Ramos (cell line): ENCODE data around the gene PARN.
"Not testable (repeated sequence)": the region's sequence is repeated elsewhere in the genome, so short reads cannot be mapped to it uniquely, and the experiment has no call there.

Experiments used
- in situ Hi-C: fragments of 300-500 bp; cut with MboI; formaldehyde crosslinking; loops from one replicate; pipeline ENCODE4 v1.14.3; 2022; ENCODE audit warnings: low sequenced_read_pairs; ENCODE audit not compliant: unreplicated experiment

The PARN gene

GRCh38 chr16:14449334-14449733, 180.7 kb downstream of the PARN start:
- in situ Hi-C loops: no loop called here

DNA sequence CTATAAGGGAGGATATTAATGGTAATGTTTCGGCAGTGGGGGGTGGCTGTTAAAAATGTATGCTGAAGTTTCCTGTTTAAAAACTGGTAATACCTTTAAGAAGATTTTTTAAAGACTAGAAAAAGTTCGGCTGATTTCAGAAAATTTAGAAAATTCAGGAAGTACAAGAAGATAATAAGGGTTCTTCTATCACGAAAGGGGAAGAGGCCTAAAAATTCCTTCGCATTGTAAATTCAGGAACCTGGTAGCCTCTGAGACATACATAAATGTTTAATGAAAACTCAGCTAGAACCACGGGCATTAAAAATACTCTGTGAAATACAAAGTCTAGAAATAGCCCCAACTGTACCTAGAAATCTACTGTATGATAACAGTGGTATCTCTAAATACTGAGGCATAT, 181.2 kb downstream of the PARN start:
- in situ Hi-C loops: no loop called here

DNA sequence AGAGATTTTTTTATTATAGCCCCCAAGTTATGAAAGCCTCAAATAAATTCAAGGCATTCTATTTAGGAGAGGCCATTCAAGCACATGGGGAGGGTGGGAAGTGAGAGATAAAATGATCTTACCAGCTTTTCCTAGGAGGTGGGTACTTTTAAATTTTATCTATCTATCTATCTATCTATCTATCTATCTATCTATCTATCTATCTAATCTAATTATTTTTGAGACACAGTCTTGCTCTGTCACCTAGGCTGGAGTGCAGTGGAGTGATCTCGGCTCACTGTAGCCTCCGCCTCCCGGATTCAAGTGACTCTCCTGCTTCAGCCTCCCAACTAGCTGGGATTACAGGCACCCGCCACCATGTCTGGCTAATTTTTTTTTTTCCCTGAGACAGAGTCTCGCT, 182.3 kb downstream of the PARN start:
- in situ Hi-C loops: no loop called here

GRCh38 chr16:14446796-14447195, 183.3 kb downstream of the PARN start:
- in situ Hi-C loops: no loop called here

- in situ Hi-C loops: no loop called here
These were observed 183.9 kb downstream of the PARN start for GRCh38 chr16:14445937-14446715.

GRCh38 chr16:14444979-14445810, 184.9 kb downstream of the PARN start:
- in situ Hi-C loops: no loop called here

GRCh38 chr16:14441533-14441932, 188.5 kb downstream of the PARN start:
- in situ Hi-C loops: not testable (repeated sequence)

DNA sequence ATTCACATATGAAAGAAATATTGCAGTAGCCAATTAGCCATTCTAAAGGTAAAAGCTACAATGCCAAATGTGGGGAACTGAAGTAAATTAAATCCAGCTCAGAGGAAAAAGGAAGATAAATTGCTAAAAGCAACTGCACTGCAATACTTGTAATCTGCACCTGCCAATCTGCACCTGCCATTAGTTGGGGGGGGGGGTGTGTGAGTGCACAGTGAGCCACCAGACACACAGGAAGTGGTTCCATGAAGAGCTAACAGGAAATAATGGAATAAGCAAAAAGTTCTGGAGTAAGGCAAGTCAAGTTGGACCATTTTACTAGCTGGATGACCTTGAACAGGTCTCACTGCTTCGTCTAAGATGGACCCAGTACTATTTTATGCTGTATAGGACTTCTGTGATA, 191.8 kb downstream of the PARN start:
- in situ Hi-C loops: no loop called here

GRCh38 chr16:14437426-14437825, 192.6 kb downstream of the PARN start:
- in situ Hi-C loops: no loop called here

GRCh38 chr16:14436401-14436955, 193.6 kb downstream of the PARN start:
- in situ Hi-C loops: no loop called here

DNA sequence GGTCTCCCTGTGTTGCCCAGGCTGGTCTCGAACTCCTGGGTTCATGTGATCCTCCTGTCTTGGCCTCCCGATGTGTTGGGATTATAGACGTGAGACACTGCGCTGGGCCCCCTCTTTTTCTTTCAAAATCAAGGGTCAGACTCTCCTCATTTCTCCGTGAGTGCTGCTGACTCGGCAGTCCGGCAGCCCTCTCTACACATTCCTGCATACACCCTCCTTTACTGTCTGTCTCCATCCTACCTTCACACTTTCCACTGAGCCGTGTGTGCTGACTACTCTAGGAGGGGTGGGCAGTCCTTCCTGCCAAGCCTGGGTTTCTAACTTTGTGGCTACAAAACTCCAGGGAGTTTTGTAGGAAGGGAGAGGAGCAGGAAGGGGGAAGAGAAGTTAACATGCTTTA, 195.2 kb downstream of the PARN start:
- in situ Hi-C loops: no loop called here

DNA sequence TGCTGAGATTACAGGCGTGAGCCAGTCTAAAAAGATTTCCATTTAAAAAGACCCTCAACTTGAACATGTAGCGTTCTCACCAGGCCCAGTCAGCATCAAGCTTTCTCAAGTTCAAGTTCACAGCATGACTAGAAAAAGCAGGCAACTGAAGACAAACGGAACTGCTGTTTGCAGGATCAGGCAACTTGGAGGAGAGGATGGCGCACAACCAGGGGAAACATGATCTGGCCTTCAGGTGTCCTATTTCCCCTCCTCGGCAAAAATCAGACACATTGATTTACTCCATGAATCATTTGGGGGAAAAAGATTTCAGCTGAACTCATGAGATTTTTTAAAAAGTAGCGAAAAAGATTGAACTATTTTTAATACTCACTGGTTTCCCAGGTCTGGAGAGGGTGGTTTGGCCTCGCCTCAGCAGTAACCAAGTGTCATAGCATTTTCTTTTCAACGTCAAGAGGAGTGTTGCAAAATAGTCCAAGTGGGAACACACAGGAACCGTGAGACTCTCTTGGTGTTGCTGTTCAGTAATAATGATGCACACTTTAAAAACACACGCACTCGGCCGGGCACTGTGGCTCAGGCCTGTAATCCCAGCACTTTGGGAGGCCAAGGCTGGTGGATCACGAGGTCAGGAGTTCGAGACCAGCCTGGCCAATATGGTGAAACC, 201.0 kb downstream of the PARN start:
- in situ Hi-C loops: not testable (repeated sequence)

DNA sequence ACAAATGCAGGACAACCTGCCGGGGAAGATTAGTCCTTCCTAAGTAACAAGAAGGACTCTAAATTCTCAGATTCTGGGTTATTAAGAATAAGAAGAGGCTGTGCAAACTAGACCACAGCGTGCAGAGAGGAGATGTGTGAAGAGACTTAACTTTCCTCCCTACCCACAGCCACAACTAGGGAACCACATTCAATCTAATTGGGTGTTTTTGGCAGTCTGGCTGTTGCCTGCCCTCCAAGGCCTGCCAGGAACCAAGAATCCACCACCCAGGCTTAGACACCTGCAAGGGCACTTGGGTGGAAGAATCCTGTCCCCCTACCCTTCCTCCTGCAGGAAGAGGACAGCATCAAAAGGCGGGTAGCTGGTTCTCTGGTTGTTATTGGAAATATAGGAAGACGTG, 202.0 kb downstream of the PARN start:
- in situ Hi-C loops: no loop called here

- in situ Hi-C loops: no loop called here
These were observed 202.6 kb downstream of the PARN start for GRCh38 chr16:14427371-14427948.

GRCh38 chr16:14424595-14424994, 205.5 kb downstream of the PARN start:
- in situ Hi-C loops: no loop called here

GRCh38 chr16:14423344-14423743, 206.7 kb downstream of the PARN start:
- in situ Hi-C loops: no loop called here

GRCh38 chr16:14420721-14421488, 209.2 kb downstream of the PARN start:
- in situ Hi-C loops: no loop called here

DNA sequence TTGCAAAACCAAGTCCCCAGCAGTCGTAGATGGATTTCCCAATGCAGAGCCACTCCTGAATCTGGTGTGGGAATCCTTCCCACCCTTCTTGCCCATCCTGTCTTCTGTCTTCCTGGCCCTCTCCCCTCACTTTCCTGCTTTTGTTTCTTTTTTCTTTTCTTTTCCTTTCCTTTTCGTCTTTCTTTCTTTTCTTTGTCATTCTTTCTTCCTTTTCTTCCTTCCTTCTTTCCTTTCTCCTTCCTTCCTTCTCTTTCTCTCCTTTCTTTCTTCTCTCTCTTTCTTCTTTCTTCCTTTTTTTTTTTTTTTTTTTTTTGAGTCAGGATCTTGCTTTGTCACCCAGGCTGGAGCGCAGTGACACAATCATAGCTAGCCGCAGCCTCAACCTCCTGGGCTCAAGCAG, 209.8 kb downstream of the PARN start:
- in situ Hi-C loops: not testable (repeated sequence)

DNA sequence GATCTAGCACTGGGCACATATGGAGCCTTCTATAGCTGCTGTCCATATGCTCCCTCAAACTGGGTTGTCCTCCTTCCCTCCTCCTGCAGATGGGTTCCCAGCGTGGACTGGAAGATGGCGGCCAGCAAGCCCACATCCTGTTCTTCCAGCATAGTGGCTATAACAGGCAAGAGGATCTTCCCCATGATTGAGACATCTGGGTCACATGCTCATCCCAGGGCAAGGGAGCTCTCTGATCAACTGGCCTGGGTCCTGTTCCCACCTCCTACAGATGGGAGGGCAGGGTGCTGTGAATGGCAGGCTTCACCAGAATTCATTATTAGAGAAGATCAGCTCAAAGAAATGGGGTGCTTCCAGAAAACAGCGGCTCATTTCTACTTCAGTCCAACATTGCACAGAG, 210.2 kb downstream of the PARN start:
- in situ Hi-C loops: no loop called here

DNA sequence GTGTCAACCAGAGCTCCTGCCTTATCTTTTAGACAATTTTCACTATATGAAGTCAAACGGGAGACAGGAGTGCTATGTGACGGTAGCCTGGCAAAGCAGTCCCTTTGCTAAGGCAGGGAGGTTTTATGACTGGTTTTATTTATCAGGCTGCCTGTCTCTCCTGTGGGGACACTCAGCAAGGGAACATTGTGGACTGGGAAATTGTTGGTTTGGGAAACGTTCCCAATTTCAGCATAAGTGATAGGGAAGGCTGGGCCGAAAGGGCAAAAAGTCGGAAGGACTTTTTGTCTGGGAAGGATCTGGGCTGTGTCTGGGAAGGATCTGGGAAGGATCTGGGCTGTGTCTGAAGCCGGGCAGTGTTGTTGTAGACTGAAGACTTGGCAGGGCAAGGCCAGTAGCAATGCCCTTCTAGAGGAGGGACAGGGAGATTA, 211.2 kb downstream of the PARN start:
- in situ Hi-C loops: no loop called here
